Measurements from ENCODE around the gene DRD1. TPM values are rescaled to one million over a fixed set of nuclear protein-coding genes. Genes with fewer than 3 reads are reported as not detected.
"Not testable (repeated sequence)": the region's sequence is repeated elsewhere in the genome, so short reads cannot be mapped to it uniquely, and the experiment has no call there.

DRD1 gene
- total RNA-seq, 2 donors from 2014 or later = not detected

DNA sequence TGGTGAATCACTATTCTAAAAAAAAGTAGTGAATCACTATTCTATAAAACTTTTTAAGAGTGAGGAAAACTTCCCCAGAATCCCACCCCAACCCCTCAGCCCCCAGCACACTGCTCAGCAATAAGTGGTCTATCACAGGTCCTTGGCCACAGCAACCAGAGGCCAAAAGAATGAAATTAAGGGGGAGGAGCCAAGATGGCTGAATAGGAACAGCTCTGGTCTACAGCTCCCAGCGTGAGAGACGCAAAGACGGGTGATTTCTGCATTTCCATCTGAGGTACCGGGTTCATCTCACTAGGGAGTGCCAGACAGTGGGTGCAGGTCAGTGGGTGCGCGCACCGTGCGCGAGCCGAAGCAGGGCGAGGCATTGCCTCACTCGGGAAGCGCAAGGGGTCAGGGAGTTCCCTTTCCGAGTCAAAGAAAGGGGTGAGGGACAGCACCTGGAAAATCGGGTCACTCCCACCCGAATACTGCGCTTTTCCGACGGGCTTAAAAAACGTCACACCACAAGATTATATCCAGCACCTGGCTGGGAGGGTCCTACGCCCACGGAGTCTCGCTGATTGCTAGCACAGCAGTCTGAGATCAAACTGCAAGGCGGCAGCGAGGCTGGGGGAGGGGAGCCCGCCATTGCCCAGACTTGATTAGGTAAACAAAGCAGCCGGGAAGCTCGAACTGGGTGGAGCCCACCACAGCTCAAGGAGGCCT, 46.2 kb downstream of the DRD1 start:
- not testable (repeated sequence) for H3K4me3 Mint-ChIP-seq; DNase-seq; H3K4me1 Mint-ChIP-seq (ENCODE audit: low read depth); H3K27ac Mint-ChIP-seq; H3K36me3 Mint-ChIP-seq (ENCODE audit: insufficient read depth in 2 of 2); ATAC-seq (replicated peaks in 1 of 2); H3K9me3 Mint-ChIP-seq
- peaks cover 13% of the 10 kb centered on the region for H3K27me3 Mint-ChIP-seq (ENCODE audit: low read depth)

DNA sequence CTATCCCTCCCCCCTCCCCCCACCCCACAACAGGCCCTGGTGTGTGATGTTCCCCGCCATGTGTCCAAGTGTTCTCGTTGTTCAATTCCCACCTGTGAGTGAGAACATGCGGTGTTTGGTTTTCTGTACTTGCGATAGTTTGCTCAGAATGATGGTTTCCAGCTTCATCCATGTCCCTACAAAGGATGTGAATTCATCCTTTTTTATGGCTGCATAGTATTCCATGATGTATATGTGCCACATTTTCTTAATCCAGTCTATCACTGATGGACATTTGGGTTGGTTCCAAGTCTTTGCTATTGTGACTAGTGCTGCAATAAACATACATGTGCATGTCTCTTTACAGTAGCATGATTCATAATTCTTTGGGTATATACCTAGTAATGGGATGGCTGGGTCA, 48.6 kb downstream of the DRD1 start:
- H3K27ac Mint-ChIP-seq; H3K4me3 Mint-ChIP-seq; ATAC-seq (replicated peaks in 1 of 2); H3K9me3 Mint-ChIP-seq; DNase-seq; H3K36me3 Mint-ChIP-seq (ENCODE audit: insufficient read depth in 2 of 2); H3K4me1 Mint-ChIP-seq (ENCODE audit: low read depth): not testable (repeated sequence)
- peaks cover 13% of the 10 kb centered on the region for H3K27me3 Mint-ChIP-seq (ENCODE audit: low read depth)

DNA sequence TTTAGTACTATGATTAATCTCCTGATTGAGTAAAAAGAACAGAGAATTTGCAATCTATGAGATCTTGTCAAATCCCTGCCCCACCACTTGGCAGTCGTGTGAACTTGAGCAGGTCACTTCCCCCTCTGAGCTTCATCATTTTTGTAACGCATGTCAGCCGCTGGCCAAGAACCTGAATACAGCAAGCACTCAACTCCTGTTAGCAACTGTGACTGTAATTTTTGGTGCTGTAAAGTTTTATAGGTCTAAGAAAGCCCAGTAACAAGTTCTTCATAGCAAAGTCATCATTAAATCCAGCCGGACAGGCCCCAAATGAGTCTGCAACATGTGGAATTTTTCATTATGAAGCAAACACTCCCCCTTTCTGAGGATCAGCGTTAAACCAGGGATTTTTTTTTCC, 49.4 kb downstream of the DRD1 start:
- Mint-ChIP-seq H3K27me3 (ENCODE audit: low read depth) (peaks cover 13% of the 10 kb centered on the region), H3K4me3 (no peak overlapping the region), H3K9me3 (no peaks in the 10 kb centered on the region), H3K36me3 (ENCODE audit: insufficient read depth in 2 of 2) (no peaks in the 10 kb centered on the region), H3K4me1 (ENCODE audit: low read depth) (no peaks in the 10 kb centered on the region), H3K27ac (no peak overlapping the region)
- DNase-seq (no peak), ATAC-seq (replicated peaks in 1 of 2) (no peak)

DNA sequence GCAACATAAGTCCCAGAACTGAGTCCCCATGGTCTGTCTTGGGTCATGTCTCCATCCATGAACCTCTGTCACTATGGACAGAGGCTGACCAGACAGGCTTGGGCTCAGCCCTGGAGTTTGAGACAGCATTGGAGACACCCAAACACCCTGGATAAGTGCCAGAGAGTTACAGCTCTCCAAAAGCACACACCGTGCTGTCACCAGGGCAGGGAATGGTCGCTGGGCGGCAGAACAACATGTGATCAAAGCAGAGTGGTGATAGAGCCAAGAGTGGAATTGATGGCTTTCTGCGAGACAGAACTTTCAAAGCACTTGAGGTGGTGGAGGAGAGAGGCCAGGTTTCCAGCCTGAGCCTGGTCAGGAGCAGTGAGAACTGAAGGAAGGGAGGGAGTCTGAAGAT, 50.1 kb downstream of the DRD1 start:
- Mint-ChIP-seq H3K36me3 (ENCODE audit: insufficient read depth in 2 of 2) (no peaks in the 10 kb centered on the region), H3K4me3 (no peak overlapping the region), H3K9me3 (no peaks in the 10 kb centered on the region), H3K4me1 (ENCODE audit: low read depth) (no peaks in the 10 kb centered on the region), H3K27ac (no peak overlapping the region), H3K27me3 (ENCODE audit: low read depth) (peaks cover 13% of the 10 kb centered on the region)
- DNase-seq (no peak), ATAC-seq (replicated peaks in 1 of 2) (no peak)

DNA sequence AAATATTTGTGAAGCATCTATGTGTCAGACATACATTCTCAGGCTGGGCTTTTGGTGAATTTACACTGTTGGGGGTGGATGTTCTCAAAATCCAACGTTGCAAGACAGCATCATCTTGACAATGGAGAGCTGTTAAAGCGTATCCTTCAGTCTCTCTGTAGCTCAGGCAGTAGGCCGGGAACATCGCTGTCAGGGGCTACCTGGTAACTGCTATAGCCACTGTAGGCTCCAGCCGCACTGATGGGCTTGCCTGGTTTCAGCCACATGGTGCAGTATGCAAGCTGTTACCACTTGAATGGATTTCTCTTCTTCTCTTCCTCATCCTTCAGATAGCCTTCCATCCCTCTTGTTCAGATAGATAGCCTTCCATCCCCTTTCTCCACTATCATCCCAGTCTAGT, 51.7 kb downstream of the DRD1 start:
- DNase-seq (no peak), ATAC-seq (replicated peaks in 1 of 2) (no peak)
- Mint-ChIP-seq H3K9me3 (no peaks in the 10 kb centered on the region), H3K27me3 (ENCODE audit: low read depth) (peaks cover 18% of the 10 kb centered on the region), H3K36me3 (ENCODE audit: insufficient read depth in 2 of 2) (no peaks in the 10 kb centered on the region), H3K4me1 (ENCODE audit: low read depth) (no peaks in the 10 kb centered on the region), H3K27ac (no peak overlapping the region), H3K4me3 (no peak overlapping the region)

DNA sequence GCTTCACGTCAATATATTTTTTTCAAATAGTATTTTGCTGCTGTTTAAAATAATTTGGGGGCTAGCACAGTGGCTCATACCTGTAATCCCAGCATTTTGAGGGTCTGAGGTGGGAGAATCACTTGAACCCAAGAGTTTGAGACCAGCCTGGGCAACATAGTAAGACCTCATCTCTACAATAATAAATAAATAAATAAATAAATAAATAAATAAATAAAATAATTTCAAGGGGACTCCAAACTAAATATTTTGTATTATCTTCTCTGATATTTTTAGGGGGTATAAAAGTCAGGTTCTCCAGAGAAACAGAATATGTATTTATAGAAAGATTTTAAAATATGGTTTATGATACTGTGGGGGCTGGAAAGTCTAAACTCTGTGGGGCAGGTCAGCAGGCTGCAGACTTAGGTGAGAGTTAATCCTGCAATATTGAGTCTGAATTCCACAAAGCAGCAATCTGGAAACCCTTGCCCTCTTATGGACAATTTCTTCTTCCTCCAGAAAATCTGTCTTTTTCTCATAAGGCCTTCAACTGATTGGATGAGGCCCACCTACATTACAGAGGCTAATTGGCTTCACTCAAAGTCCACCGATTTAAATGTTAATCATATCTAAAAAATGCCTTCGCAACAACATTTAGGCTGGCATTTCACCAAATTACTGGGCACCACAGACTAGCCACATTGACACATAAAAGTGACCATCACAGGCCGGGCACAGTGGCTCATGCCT, 53.5 kb downstream of the DRD1 start:
- no peaks in the 10 kb centered on the region for H3K36me3 Mint-ChIP-seq (ENCODE audit: insufficient read depth in 2 of 2)
- no peak for ATAC-seq (replicated peaks in 1 of 2)
- H3K9me3 Mint-ChIP-seq = no peaks in the 10 kb centered on the region
- no peak for DNase-seq
- no peak overlapping the region for H3K4me3 Mint-ChIP-seq
- H3K27ac Mint-ChIP-seq = no peak overlapping the region
- H3K4me1 Mint-ChIP-seq (ENCODE audit: low read depth) = no peaks in the 10 kb centered on the region
- H3K27me3 Mint-ChIP-seq (ENCODE audit: low read depth) = peaks cover 19% of the 10 kb centered on the region

Other genes starting within 250 kb of the DRD1 start
- gene SFXN1, start 34.4 kb upstream of the DRD1 start, total RNA-seq = 100 to 1,000 TPM; 150 to 151 TPM
- gene HRH2, start 213.9 kb upstream of the DRD1 start, total RNA-seq = 10 to 100 TPM; 18.4 to 22.8 TPM

All from activated T-cell treated with anti-CD3 and anti-CD28 coated beads, Interleukin-2, amount 50 U/mL, for 72 hours (primary cell).